Hypothalamus (tissue), 51 donors: ENCODE results near the gene ERGIC1.

Source experiments
- DNase-seq, 51 donors: peaks; one replicate each; lab custom pipeline; 2025; lab: John Stamatoyannopoulos, UW

The ERGIC1 gene

GRCh38 chr5:172999974-173000373 lies 165.9 kb downstream of the ERGIC1 start:
- no peak for DNase-seq

GRCh38 chr5:173001229-173001841 lies 167.3 kb downstream of the ERGIC1 start:
- no peak for DNase-seq
